HepG2 (cell line): ENCODE results near the gene MGAT5. TPM values are rescaled to one million over a fixed set of nuclear protein-coding genes. Genes with fewer than 3 reads are reported as not detected.

Experiments used
- ATAC-seq: fragments of 200-7000 bp; cut with Tn5 transposase; 3 replicates; pipeline ENCODE4 v1.9.1; 2020; ENCODE audit warnings: mild to moderate bottlenecking, moderate library complexity
- BruUV-seq: library from RNA; stranded (reverse); fragments of 400-500 nt; replicated peaks from 2 replicates; lab custom pipeline; 2021; lab: Mats Ljungman, UMichigan
- CTCF ChIA-PET: fragments of 300-600 bp; formaldehyde crosslinking; extraction: SDS; loops from one replicate; lab custom pipeline; 2021; ENCODE audit warnings: low total read pairs, inconsistent platforms, low intra/inter-chr PET ratio; lab: Yijun Ruan, JAX
- POLR2A ChIA-PET: fragments of 350-600 bp; sonication (Branson Sonifier 250); formaldehyde crosslinking; loops from one replicate; lab custom pipeline; 2020; ENCODE audit warnings: antibody characterized with exemption, inconsistent platforms; lab: Yijun Ruan, JAX
- DNase-seq: peaks from one replicate; pipeline ENCODE4 v3.0.0-alpha.2; 2015; ENCODE audit warnings: low spot score
- FAIRE-seq: peaks from 3 replicates; lab custom pipeline; 2011; peaks lifted over from hg19 to GRCh38; lab: Jason Lieb, UNC
- H2AFZ ChIP-seq: one replicate; pipeline ENCODE4 v1.6.1; 2011; ENCODE audit warnings: low read length, inconsistent platforms
- H3K27ac ChIP-seq: fragments of 300-600 bp; 3 replicates; pipeline ENCODE4 v1.8.0; 2011; ENCODE audit warnings: mixed run types, mild to moderate bottlenecking, mixed read lengths, low read length, inconsistent platforms; ENCODE audit not compliant: insufficient read depth; ENCODE audit errors: extremely low read length
- H3K27me3 ChIP-seq, 2 experiments: fragments of 200-600 bp in 1 of 2; 2 replicates in 1 of 2; 3 replicates in 1 of 2; pipeline versions ENCODE4 v1.6.0 to v1.8.0; 2011; ENCODE audit warnings: low read length in 2 of 2, mild to moderate bottlenecking in 2 of 2, moderate library complexity in 2 of 2, inconsistent platforms in 1 of 2; ENCODE audit not compliant: insufficient read depth in 2 of 2, control insufficient read depth in 1 of 2
- H3K36me3 ChIP-seq, 2 experiments: fragments of 200-600 bp in 1 of 2; replicated peaks in 1 of 2; 2 replicates in 1 of 2; 3 replicates in 1 of 2; pipeline versions ENCODE4 v1.5.1 to v1.8.0; 2011; ENCODE audit warnings: low read length in 2 of 2, inconsistent platforms in 1 of 2; ENCODE audit not compliant: insufficient read depth in 2 of 2, control insufficient read depth in 1 of 2
- H3K4me1 ChIP-seq: 2 replicates; pipeline ENCODE4 v1.5.1; 2012; ENCODE audit warnings: low read length, inconsistent platforms; ENCODE audit not compliant: insufficient read depth
- H3K4me2 ChIP-seq: 2 replicates; pipeline ENCODE4 v1.6.0; 2011; ENCODE audit warnings: low read depth, low read length, inconsistent platforms
- H3K4me3 ChIP-seq, 3 experiments: fragments of 200-600 bp in 1 of 3; sonication (generic), shearing (Covaris generic) in 1 of 3; replicated peaks in 1 of 3; 2 replicates each; pipeline ENCODE4 v1.5.1; 2011 to 2016; ENCODE audit warnings: low read length in 3 of 3, inconsistent platforms in 2 of 3, low read depth in 2 of 3, mild to moderate bottlenecking in 2 of 3, control low read depth in 1 of 3, mixed read lengths in 1 of 3; ENCODE audit not compliant: insufficient read depth in 1 of 3
- H3K79me2 ChIP-seq: one replicate; pipeline ENCODE4 v1.6.1; 2011; ENCODE audit warnings: low read length, inconsistent platforms; ENCODE audit not compliant: insufficient read depth
- H3K9ac ChIP-seq: 2 replicates; pipeline ENCODE4 v1.6.0; 2011; ENCODE audit warnings: mild to moderate bottlenecking, low read depth, low read length, inconsistent platforms; ENCODE audit not compliant: insufficient read depth
- H3K9me3 ChIP-seq: 2 replicates; pipeline ENCODE4 v1.5.1; 2012; ENCODE audit warnings: mild to moderate bottlenecking, low read length
- H4K20me1 ChIP-seq: 2 replicates; pipeline ENCODE4 v1.6.0; 2011; ENCODE audit warnings: inconsistent platforms, mild to moderate bottlenecking, low read length, moderate library complexity; ENCODE audit not compliant: insufficient read depth
- NCOA1 ChIP-seq: sonication (generic); formaldehyde crosslinking; IDR thresholded peaks from 2 replicates; pipeline ENCODE4 v1.9.0; 2021; ENCODE audit warnings: missing genetic modification reagents
- PRPF4 ChIP-seq: fragments of 200-400 bp; formaldehyde crosslinking; IDR thresholded peaks from 2 replicates; pipeline ENCODE4 v1.6.1; 2016; ENCODE audit warnings: low read length, low read depth; ENCODE audit not compliant: poor library complexity, severe bottlenecking
- ZMAT3 ChIP-seq: sonication (generic); formaldehyde crosslinking; conservative IDR thresholded peaks from 2 replicates; pipeline ENCODE4 v1.7.0; 2021; ENCODE audit warnings: missing genetic modification reagents
- ZSCAN21 ChIP-seq: sonication (generic); formaldehyde crosslinking; IDR thresholded peaks from 2 replicates; pipeline ENCODE4 v1.8.0; 2022; ENCODE audit warnings: mild to moderate bottlenecking, missing genetic modification reagents, moderate library complexity, borderline replicate concordance
- ZSCAN31 ChIP-seq: sonication (generic); formaldehyde crosslinking; IDR thresholded peaks from 2 replicates; pipeline ENCODE4 v1.5.0; 2020; ENCODE audit warnings: low read depth, mild to moderate bottlenecking, missing genetic modification reagents
- WGBS: methylation state at CpG from one replicate; pipeline ENCODE4 v1.1.6; 2017; ENCODE audit warnings: low lambda C conversion rate; 5-methylcytosine and 5-hydroxymethylcytosine counted together
- in situ Hi-C: cut with HindIII; loops from 2 replicates; pipeline ENCODE4 v1.10.0; 2017; ENCODE audit warnings: low pct_unique_long_range_greater_than_20kb; ENCODE audit not compliant: extremely low pct_ligation_motif_present
- intact Hi-C: fragments of 100-400 bp; cut with micrococcal nuclease; formaldehyde crosslinking; loops from one replicate; pipeline ENCODE4 v1.10.0; 2022; ENCODE audit not compliant: unreplicated experiment
- polyA plus RNA-seq, 8 experiments: library from polyadenylated mRNA; depleted of rRNA in 3 of 8; stranded (reverse) in 7 of 8; unstranded in 1 of 8; fragments of >200 nt; fragmentation: Illumina TruSeq in 4 of 8; extraction: Trizol in 4 of 8; gene quantifications; 2 replicates each; pipeline versions ENCODE4 v1.2.1 to v1.2.3, GENCODE V29; 2011 to 2016; ENCODE audit warnings: low read depth in 4 of 8, missing spikeins in 1 of 8, mixed read lengths in 1 of 8; ENCODE audit not compliant: insufficient read depth in 1 of 8
- total RNA-seq, 5 experiments: library from RNA; depleted of rRNA; stranded (reverse); fragments of >200 nt; fragmentation: Illumina TruSeq; extraction: Trizol; gene quantifications; 2 replicates each; pipeline ENCODE4 v1.2.3, GENCODE V29; 2016; ENCODE audit warnings: low read depth in 1 of 5
- TF ChIP-seq, protein P1 (sequence below), 2 experiments: fragments of 450-650 bp in 1 of 2; sonication (generic) in 1 of 2; formaldehyde crosslinking; IDR thresholded peaks; 2 replicates each; pipeline versions ENCODE4 v1.5.0 to v1.8.0; 2020 to 2022; ENCODE audit warnings: mild to moderate bottlenecking in 1 of 2, missing genetic modification reagents in 1 of 2
- TF ChIP-seq, protein P2 (sequence below): sonication (generic); formaldehyde crosslinking; IDR thresholded peaks from 2 replicates; pipeline ENCODE4 v1.4.0; 2020; ENCODE audit warnings: missing genetic modification reagents

The MGAT5 gene
- total and polyA plus RNA-seq, 2 of the 13 experiments (the other 11 are each of a cell fraction or from before 2014, with no cell fraction given), result 33.1 to 60.2 TPM

DNA sequence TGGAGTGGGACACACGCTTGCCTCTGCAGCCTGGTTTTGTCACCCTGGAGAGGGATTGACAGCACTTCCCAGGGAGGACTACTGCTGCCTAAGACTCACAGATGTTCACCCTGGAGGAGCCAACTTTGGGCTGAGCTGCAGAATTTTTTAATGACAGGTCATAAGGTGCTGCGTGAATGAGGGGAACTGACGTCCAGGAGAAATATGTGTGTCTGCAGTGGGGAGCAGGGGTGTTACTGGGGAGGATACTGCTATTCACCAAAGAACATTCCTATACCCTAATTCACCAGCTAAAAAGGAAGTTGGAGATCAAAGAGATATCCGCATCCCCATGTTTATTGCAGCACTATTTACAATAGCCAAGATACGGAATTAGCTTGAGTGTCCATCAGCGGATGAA lies 144.4 kb downstream of the MGAT5 start:
- TF ChIP-seq NCOA1 (CRISPR knock-in tag) (no peak), ZSCAN21 (CRISPR knock-in tag) (no peak), ZMAT3 (CRISPR knock-in tag) (no peak), PRPF4 (no peak), ZSCAN31 (CRISPR knock-in tag) (no peak)
- TF ChIP-seq, protein P1, sequence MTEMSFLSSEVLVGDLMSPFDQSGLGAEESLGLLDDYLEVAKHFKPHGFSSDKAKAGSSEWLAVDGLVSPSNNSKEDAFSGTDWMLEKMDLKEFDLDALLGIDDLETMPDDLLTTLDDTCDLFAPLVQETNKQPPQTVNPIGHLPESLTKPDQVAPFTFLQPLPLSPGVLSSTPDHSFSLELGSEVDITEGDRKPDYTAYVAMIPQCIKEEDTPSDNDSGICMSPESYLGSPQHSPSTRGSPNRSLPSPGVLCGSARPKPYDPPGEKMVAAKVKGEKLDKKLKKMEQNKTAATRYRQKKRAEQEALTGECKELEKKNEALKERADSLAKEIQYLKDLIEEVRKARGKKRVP (CRISPR knock-in tag; IDR thresholded peaks at IDR 0.05), result no peak
- TF ChIP-seq, protein P2, sequence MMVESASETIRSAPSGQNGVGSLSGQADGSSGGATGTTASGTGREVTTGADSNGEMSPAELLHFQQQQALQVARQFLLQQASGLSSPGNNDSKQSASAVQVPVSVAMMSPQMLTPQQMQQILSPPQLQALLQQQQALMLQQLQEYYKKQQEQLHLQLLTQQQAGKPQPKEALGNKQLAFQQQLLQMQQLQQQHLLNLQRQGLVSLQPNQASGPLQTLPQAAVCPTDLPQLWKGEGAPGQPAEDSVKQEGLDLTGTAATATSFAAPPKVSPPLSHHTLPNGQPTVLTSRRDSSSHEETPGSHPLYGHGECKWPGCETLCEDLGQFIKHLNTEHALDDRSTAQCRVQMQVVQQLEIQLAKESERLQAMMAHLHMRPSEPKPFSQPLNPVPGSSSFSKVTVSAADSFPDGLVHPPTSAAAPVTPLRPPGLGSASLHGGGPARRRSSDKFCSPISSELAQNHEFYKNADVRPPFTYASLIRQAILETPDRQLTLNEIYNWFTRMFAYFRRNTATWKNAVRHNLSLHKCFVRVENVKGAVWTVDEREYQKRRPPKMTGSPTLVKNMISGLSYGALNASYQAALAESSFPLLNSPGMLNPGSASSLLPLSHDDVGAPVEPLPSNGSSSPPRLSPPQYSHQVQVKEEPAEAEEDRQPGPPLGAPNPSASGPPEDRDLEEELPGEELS (CRISPR knock-in tag), result no peak
- Histone ChIP-seq H3K4me1 (peaks cover 36% of the 10 kb centered on the region), H4K20me1 (no peaks in the 10 kb centered on the region), H3K4me2 (no peak overlapping the region), H3K27me3 (no peaks in the 10 kb centered on the region), H3K27ac (no peak overlapping the region), H3K36me3 (peaks cover 2 to 11% of the 10 kb centered on the region in 2 experiments; a peak in 4 of 5 replicates), H3K9me3 (no peaks in the 10 kb centered on the region), H2AFZ (no peak overlapping the region), H3K9ac (no peak overlapping the region), H3K79me2 (no peaks in the 10 kb centered on the region), H3K4me3 (no peak overlapping the region)
- WGBS, result 94% methylated on average over 6 of the region's 6 CpGs
- DNase-seq (no peak), FAIRE-seq (no peak), ATAC-seq (no peak)
- BruUV-seq, result no TSS peak
- CTCF ChIA-PET, result interaction anchor here (3.1 kb wide), 1 partner anchor 53 kb away, joined by 9 read pairs; no protein-coding TSS in a partner anchor
- POLR2A ChIA-PET, result interaction anchor here (4.0 kb wide), 1 partner anchor 14 kb away, joined by 24 read pairs; no protein-coding TSS in a partner anchor
- intact Hi-C loops (no loop called here), in situ Hi-C loops (no loop called here)
